ENCODE measurements around the gene PRKCH.

DNA sequence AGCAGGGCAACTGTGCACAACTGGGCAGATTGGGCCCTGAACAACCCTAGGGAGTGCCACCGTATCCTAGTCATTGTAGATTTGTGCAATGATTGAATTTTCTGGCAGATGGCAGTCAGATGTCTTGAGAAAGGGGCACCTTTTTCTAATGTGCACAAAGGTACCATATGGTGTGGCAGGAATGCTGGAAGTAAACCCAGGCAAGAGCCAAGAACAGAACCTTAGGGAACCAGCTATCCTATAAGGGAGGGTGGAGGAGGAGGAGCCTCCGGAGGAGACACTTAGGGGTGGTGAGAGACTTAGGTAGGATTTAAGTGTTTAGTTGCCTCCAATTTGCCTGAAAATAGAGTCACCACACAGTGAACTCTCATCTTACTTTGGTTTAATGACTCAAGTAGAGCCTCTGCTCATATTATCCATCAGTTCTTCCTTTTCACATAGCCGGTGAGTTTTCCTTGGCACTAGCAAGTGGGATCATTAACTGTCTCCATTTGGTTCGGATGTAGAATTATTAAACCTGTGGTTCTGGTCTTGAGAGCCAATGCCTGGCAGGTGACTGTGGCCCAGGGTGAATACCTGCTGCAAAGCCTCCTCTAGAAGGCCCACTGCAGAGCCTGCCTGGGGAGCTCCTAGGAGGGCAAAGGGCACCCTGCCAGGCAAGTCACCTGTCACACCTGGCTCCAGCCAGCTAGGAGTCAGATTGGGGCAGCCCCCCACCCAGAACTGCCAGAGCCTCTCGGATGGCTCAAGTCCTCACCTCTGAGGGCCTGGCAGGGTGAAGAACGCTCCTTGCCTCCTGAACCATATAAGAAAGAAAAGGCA lies 189.6 kb downstream of the PRKCH start:
- TF ChIP-seq, protein P1, sequence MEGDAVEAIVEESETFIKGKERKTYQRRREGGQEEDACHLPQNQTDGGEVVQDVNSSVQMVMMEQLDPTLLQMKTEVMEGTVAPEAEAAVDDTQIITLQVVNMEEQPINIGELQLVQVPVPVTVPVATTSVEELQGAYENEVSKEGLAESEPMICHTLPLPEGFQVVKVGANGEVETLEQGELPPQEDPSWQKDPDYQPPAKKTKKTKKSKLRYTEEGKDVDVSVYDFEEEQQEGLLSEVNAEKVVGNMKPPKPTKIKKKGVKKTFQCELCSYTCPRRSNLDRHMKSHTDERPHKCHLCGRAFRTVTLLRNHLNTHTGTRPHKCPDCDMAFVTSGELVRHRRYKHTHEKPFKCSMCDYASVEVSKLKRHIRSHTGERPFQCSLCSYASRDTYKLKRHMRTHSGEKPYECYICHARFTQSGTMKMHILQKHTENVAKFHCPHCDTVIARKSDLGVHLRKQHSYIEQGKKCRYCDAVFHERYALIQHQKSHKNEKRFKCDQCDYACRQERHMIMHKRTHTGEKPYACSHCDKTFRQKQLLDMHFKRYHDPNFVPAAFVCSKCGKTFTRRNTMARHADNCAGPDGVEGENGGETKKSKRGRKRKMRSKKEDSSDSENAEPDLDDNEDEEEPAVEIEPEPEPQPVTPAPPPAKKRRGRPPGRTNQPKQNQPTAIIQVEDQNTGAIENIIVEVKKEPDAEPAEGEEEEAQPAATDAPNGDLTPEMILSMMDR (IDR thresholded peaks at IDR 0.05; ENCODE audit: insufficient read depth, low read length), result no peak
- TF ChIP-seq GABPA (IDR thresholded peaks at IDR 0.05; ENCODE audit: low read depth), result no peak
- TF ChIP-seq, protein P2, sequence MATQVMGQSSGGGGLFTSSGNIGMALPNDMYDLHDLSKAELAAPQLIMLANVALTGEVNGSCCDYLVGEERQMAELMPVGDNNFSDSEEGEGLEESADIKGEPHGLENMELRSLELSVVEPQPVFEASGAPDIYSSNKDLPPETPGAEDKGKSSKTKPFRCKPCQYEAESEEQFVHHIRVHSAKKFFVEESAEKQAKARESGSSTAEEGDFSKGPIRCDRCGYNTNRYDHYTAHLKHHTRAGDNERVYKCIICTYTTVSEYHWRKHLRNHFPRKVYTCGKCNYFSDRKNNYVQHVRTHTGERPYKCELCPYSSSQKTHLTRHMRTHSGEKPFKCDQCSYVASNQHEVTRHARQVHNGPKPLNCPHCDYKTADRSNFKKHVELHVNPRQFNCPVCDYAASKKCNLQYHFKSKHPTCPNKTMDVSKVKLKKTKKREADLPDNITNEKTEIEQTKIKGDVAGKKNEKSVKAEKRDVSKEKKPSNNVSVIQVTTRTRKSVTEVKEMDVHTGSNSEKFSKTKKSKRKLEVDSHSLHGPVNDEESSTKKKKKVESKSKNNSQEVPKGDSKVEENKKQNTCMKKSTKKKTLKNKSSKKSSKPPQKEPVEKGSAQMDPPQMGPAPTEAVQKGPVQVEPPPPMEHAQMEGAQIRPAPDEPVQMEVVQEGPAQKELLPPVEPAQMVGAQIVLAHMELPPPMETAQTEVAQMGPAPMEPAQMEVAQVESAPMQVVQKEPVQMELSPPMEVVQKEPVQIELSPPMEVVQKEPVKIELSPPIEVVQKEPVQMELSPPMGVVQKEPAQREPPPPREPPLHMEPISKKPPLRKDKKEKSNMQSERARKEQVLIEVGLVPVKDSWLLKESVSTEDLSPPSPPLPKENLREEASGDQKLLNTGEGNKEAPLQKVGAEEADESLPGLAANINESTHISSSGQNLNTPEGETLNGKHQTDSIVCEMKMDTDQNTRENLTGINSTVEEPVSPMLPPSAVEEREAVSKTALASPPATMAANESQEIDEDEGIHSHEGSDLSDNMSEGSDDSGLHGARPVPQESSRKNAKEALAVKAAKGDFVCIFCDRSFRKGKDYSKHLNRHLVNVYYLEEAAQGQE (IDR thresholded peaks at IDR 0.05; ENCODE audit: insufficient replicate concordance, low read depth), result no peak
- no peak for TF ChIP-seq POLR2AphosphoS5 (IDR thresholded peaks at IDR 0.05; ENCODE audit: low read depth)
- TF ChIP-seq SPI1 (IDR thresholded peaks at IDR 0.05; ENCODE audit: borderline replicate concordance, low read depth), result no peak
